Memory B cell (primary cell): ENCODE measurements around the gene LIMA1.
"Not testable (repeated sequence)": the region's sequence is repeated elsewhere in the genome, so short reads cannot be mapped to it uniquely, and the experiment has no call there.

Source experiments
- ATAC-seq: fragments of 150-1000 bp; cut with Tn5 transposase; 2 replicates; pipeline ENCODE4 v1.10.0; 2021; ENCODE audit warnings: low read depth, mild to moderate bottlenecking, moderate library complexity
- DNase-seq, 2 donors: peaks; one replicate each; pipeline ENCODE4 v3.0.0; 2022; ENCODE audit warnings: low spot score in 2 of 2
- H3K27ac Mint-ChIP-seq: one replicate; pipeline ENCODE4 v1.8.0; 2022; ENCODE audit warnings: mild to moderate bottlenecking, moderate library complexity, mixed read lengths
- H3K27me3 Mint-ChIP-seq: one replicate; pipeline ENCODE4 v1.8.0; 2022; ENCODE audit warnings: mixed read lengths
- H3K36me3 Mint-ChIP-seq: one replicate; pipeline ENCODE4 v1.8.0; 2022; ENCODE audit warnings: mild to moderate bottlenecking, mixed read lengths
- H3K4me1 Mint-ChIP-seq: one replicate; pipeline ENCODE4 v1.8.0; 2022; ENCODE audit warnings: mixed read lengths
- H3K4me3 Mint-ChIP-seq: one replicate; pipeline ENCODE4 v1.8.0; 2022; ENCODE audit warnings: mild to moderate bottlenecking, moderate library complexity, mixed read lengths
- H3K9me3 Mint-ChIP-seq: one replicate; pipeline ENCODE4 v1.8.0; 2022; ENCODE audit warnings: mixed read lengths

LIMA1 gene

GRCh38 chr12:50311858-50312609, 28.7 kb upstream of the LIMA1 start:
- H3K36me3 Mint-ChIP-seq, ATAC-seq, H3K4me3 Mint-ChIP-seq, H3K4me1 Mint-ChIP-seq, H3K9me3 Mint-ChIP-seq, H3K27ac Mint-ChIP-seq, H3K27me3 Mint-ChIP-seq, DNase-seq: not testable (repeated sequence)

- no peak for DNase-seq
- peaks cover 2% of the 10 kb centered on the region for H3K36me3 Mint-ChIP-seq
- ATAC-seq: no peak
- no peaks in the 10 kb centered on the region for H3K4me1 Mint-ChIP-seq
- H3K27me3 Mint-ChIP-seq: no peaks in the 10 kb centered on the region
- H3K27ac Mint-ChIP-seq: no peak overlapping the region
- no peak overlapping the region for H3K4me3 Mint-ChIP-seq
- H3K9me3 Mint-ChIP-seq: peaks cover 2% of the 10 kb centered on the region
These were observed 26.6 kb upstream of the LIMA1 start for GRCh38 chr12:50309950-50310349.

GRCh38 chr12:50302686-50303085, 19.4 kb upstream of the LIMA1 start:
- ATAC-seq: no peak
- no peak for DNase-seq
- H3K27ac Mint-ChIP-seq: no peak overlapping the region
- H3K36me3 Mint-ChIP-seq: no peaks in the 10 kb centered on the region
- H3K27me3 Mint-ChIP-seq: no peaks in the 10 kb centered on the region
- H3K9me3 Mint-ChIP-seq: no peaks in the 10 kb centered on the region
- H3K4me1 Mint-ChIP-seq: no peaks in the 10 kb centered on the region
- no peak overlapping the region for H3K4me3 Mint-ChIP-seq

GRCh38 chr12:50297996-50298395, 14.7 kb upstream of the LIMA1 start:
- H3K4me1 Mint-ChIP-seq: no peaks in the 10 kb centered on the region
- no peak overlapping the region for H3K4me3 Mint-ChIP-seq
- H3K9me3 Mint-ChIP-seq: no peaks in the 10 kb centered on the region
- no peaks in the 10 kb centered on the region for H3K27me3 Mint-ChIP-seq
- no peak overlapping the region for H3K27ac Mint-ChIP-seq
- H3K36me3 Mint-ChIP-seq: no peaks in the 10 kb centered on the region
- ATAC-seq: no peak
- no peak for DNase-seq

GRCh38 chr12:50297027-50297426, 13.7 kb upstream of the LIMA1 start:
- H3K27ac Mint-ChIP-seq: no peak overlapping the region
- no peaks in the 10 kb centered on the region for H3K4me1 Mint-ChIP-seq
- H3K36me3 Mint-ChIP-seq: no peaks in the 10 kb centered on the region
- H3K9me3 Mint-ChIP-seq: no peaks in the 10 kb centered on the region
- no peak overlapping the region for H3K4me3 Mint-ChIP-seq
- DNase-seq: no peak
- H3K27me3 Mint-ChIP-seq: no peaks in the 10 kb centered on the region
- ATAC-seq: no peak

- DNase-seq: no peak
- H3K4me3 Mint-ChIP-seq: no peak overlapping the region
- H3K27me3 Mint-ChIP-seq: no peaks in the 10 kb centered on the region
- H3K36me3 Mint-ChIP-seq: peaks cover 4% of the 10 kb centered on the region
- peaks cover 2% of the 10 kb centered on the region for H3K4me1 Mint-ChIP-seq
- peaks cover 2% of the 10 kb centered on the region for H3K9me3 Mint-ChIP-seq
- ATAC-seq: no peak
- H3K27ac Mint-ChIP-seq: no peak overlapping the region
These were observed 13.2 kb upstream of the LIMA1 start for GRCh38 chr12:50296554-50296953.

- no peaks in the 10 kb centered on the region for H3K27me3 Mint-ChIP-seq
- peaks cover 12% of the 10 kb centered on the region for H3K36me3 Mint-ChIP-seq
- peaks cover 3% of the 10 kb centered on the region for H3K9me3 Mint-ChIP-seq
- H3K4me1 Mint-ChIP-seq: peaks cover 3% of the 10 kb centered on the region
- ATAC-seq: no peak
- no peak overlapping the region for H3K27ac Mint-ChIP-seq
- no peak for DNase-seq
- no peak overlapping the region for H3K4me3 Mint-ChIP-seq
These were observed 8.1 kb upstream of the LIMA1 start for GRCh38 chr12:50291377-50291776.

- H3K4me3 Mint-ChIP-seq, H3K27ac Mint-ChIP-seq, ATAC-seq, DNase-seq, H3K9me3 Mint-ChIP-seq, H3K27me3 Mint-ChIP-seq, H3K4me1 Mint-ChIP-seq: not testable (repeated sequence)
- peaks cover 12% of the 10 kb centered on the region for H3K36me3 Mint-ChIP-seq
These were observed 7.4 kb upstream of the LIMA1 start for GRCh38 chr12:50290692-50291091.

- no peak for DNase-seq
- peaks cover 3% of the 10 kb centered on the region for H3K9me3 Mint-ChIP-seq
These were observed 4.0 kb upstream of the LIMA1 start for GRCh38 chr12:50287271-50287670.

GRCh38 chr12:50285253-50285652, 1.9 kb upstream of the LIMA1 start:
- Mint-ChIP-seq H3K36me3 (no peaks in the 10 kb centered on the region), H3K27ac (no peak overlapping the region), H3K9me3 (no peaks in the 10 kb centered on the region), H3K4me1 (peaks cover 9% of the 10 kb centered on the region), H3K4me3 (no peak overlapping the region), H3K27me3 (peaks cover 2% of the 10 kb centered on the region)
- no peak for ATAC-seq
- DNase-seq: no peak

More at GRCh38 chr12:50287271-50287670, 4.0 kb upstream of the LIMA1 start:
- peaks cover 12% of the 10 kb centered on the region for H3K36me3 Mint-ChIP-seq
- H3K4me1 Mint-ChIP-seq: peaks cover 10% of the 10 kb centered on the region
- no peak for ATAC-seq
- H3K27ac Mint-ChIP-seq: no peak overlapping the region
- no peak overlapping the region for H3K4me3 Mint-ChIP-seq
- H3K27me3 Mint-ChIP-seq: peaks cover 2% of the 10 kb centered on the region

- DNase-seq: no peak
- Mint-ChIP-seq H3K27ac (no peak overlapping the region), H3K36me3 (no peaks in the 10 kb centered on the region), H3K9me3 (no peaks in the 10 kb centered on the region), H3K27me3 (peaks cover 2% of the 10 kb centered on the region), H3K4me1 (peaks cover 9% of the 10 kb centered on the region), H3K4me3 (peak overlapping the region; percentile 92)
- ATAC-seq: peak; percentile 12
These were observed 545 bp downstream of the LIMA1 start for GRCh38 chr12:50282721-50283228.

GRCh38 chr12:50279501-50279900, 3.8 kb downstream of the LIMA1 start:
- Mint-ChIP-seq H3K4me3 (no peak overlapping the region), H3K9me3 (no peaks in the 10 kb centered on the region), H3K27me3 (peaks cover 2% of the 10 kb centered on the region), H3K27ac (no peak overlapping the region), H3K36me3 (no peaks in the 10 kb centered on the region), H3K4me1 (peaks cover 7% of the 10 kb centered on the region)
- ATAC-seq (no peak), DNase-seq (no peak)

GRCh38 chr12:50276912-50277671, 6.2 kb downstream of the LIMA1 start:
- H3K9me3 Mint-ChIP-seq: no peaks in the 10 kb centered on the region
- no peak overlapping the region for H3K27ac Mint-ChIP-seq
- H3K4me3 Mint-ChIP-seq: no peak overlapping the region
- DNase-seq (no peak), ATAC-seq (no peak)
- no peaks in the 10 kb centered on the region for H3K36me3 Mint-ChIP-seq
- no peaks in the 10 kb centered on the region for H3K27me3 Mint-ChIP-seq
- H3K4me1 Mint-ChIP-seq: peaks cover 2% of the 10 kb centered on the region

GRCh38 chr12:50276068-50276467, 7.3 kb downstream of the LIMA1 start:
- DNase-seq: no peak
- H3K4me3 Mint-ChIP-seq: no peak overlapping the region
- no peak for ATAC-seq
- H3K27me3 Mint-ChIP-seq: no peaks in the 10 kb centered on the region
- no peaks in the 10 kb centered on the region for H3K9me3 Mint-ChIP-seq
- no peaks in the 10 kb centered on the region for H3K4me1 Mint-ChIP-seq
- H3K27ac Mint-ChIP-seq: no peak overlapping the region
- H3K36me3 Mint-ChIP-seq: no peaks in the 10 kb centered on the region
